Endothelial cell of umbilical vein (primary cell): Measurements from ENCODE around the gene CXCL17. TPM values are rescaled to one million over a fixed set of nuclear protein-coding genes. Genes with fewer than 3 reads are reported as not detected.

Experiments
- BruUV-seq: library from RNA; stranded (reverse); fragments of 400-500 nt; replicated peaks from 2 replicates; lab custom pipeline; 2021; lab: Mats Ljungman, UMichigan
- CTCF ChIA-PET: fragments of 300-600, 350-600 bp; sonication (Branson Sonifier 250); formaldehyde crosslinking; loops from one replicate; lab custom pipeline; 2021; ENCODE audit warnings: antibody characterized with exemption, inconsistent platforms; lab: Charles Lee
- POLR2A ChIA-PET: fragments of 300-600, 350-600 bp; sonication (Branson Sonifier 250); formaldehyde crosslinking; loops from one replicate; lab custom pipeline; 2021; ENCODE audit warnings: antibody characterized with exemption, inconsistent platforms; lab: Charles Lee
- DNase-seq: peaks from one replicate; pipeline ENCODE4 v3.0.0-alpha.2; 2011; ENCODE audit warnings: low read depth, low spot score
- FAIRE-seq: peaks from 2 replicates; lab custom pipeline; 2011; peaks lifted over from hg19 to GRCh38; lab: Jason Lieb, UNC
- H2AFZ ChIP-seq: 2 replicates; pipeline ENCODE4 v1.6.0; 2012; ENCODE audit warnings: low read depth, low read length, control low read depth, inconsistent platforms
- H3K27ac ChIP-seq: 2 replicates; pipeline ENCODE4 v1.5.1; 2011; ENCODE audit warnings: low read depth, mild to moderate bottlenecking, control low read depth, low read length, moderate library complexity; ENCODE audit not compliant: insufficient read depth
- H3K27me3 ChIP-seq, 2 experiments: 2 replicates each; pipeline versions ENCODE4 v1.6.0 to v1.6.1; 2011; ENCODE audit warnings: low read length in 2 of 2, mixed read lengths in 1 of 2; ENCODE audit not compliant: control insufficient read depth in 2 of 2, insufficient read depth in 2 of 2
- H3K36me3 ChIP-seq, 2 experiments: 2 replicates in 1 of 2; 3 replicates in 1 of 2; pipeline ENCODE4 v1.5.1; 2011; ENCODE audit warnings: low read length in 2 of 2, mild to moderate bottlenecking in 1 of 2, moderate library complexity in 1 of 2; ENCODE audit not compliant: control insufficient read depth in 2 of 2, insufficient read depth in 2 of 2; ENCODE audit errors: extremely low read depth in 1 of 2
- H3K4me1 ChIP-seq: 3 replicates; pipeline ENCODE4 v1.5.1; 2011; ENCODE audit warnings: mild to moderate bottlenecking, low read length; ENCODE audit not compliant: control insufficient read depth, insufficient read depth; ENCODE audit errors: extremely low read depth
- H3K4me2 ChIP-seq: 2 replicates; pipeline ENCODE4 v1.6.1; 2011; ENCODE audit warnings: low read length, control low read depth, mixed read lengths; ENCODE audit not compliant: insufficient read depth
- H3K4me3 ChIP-seq, 3 experiments: fragments of 200-600 bp in 1 of 3; sonication (generic), shearing (Covaris generic) in 1 of 3; replicated peaks in 1 of 3; 2 replicates each; pipeline ENCODE4 v1.5.1; 2011 to 2016; ENCODE audit warnings: control low read depth in 3 of 3, low read length in 3 of 3, mild to moderate bottlenecking in 2 of 3, inconsistent platforms in 1 of 3, low read depth in 1 of 3, moderate library complexity in 1 of 3; ENCODE audit not compliant: insufficient read depth in 1 of 3
- H3K79me2 ChIP-seq: 2 replicates; pipeline ENCODE4 v1.6.0; 2012; ENCODE audit warnings: low read length, inconsistent platforms; ENCODE audit not compliant: control insufficient read depth, insufficient read depth
- H3K9ac ChIP-seq: replicated peaks from 2 replicates; pipeline ENCODE3; 2011; ENCODE audit warnings: low read length, control low read depth; ENCODE audit not compliant: insufficient read depth; ENCODE audit errors: extremely low read depth
- H3K9me1 ChIP-seq: replicated peaks from 3 replicates; pipeline ENCODE4 v1.6.0; 2011; ENCODE audit warnings: mild to moderate bottlenecking, low read length; ENCODE audit not compliant: control insufficient read depth, insufficient read depth; ENCODE audit errors: extremely low read depth
- H3K9me3 ChIP-seq: replicated peaks from 2 replicates; pipeline ENCODE4 v1.5.1; 2012; ENCODE audit warnings: low read length, inconsistent platforms; ENCODE audit not compliant: control insufficient read depth, insufficient read depth
- H4K20me1 ChIP-seq: replicated peaks from 2 replicates; pipeline ENCODE3; 2011; ENCODE audit warnings: mild to moderate bottlenecking, low read length; ENCODE audit not compliant: control insufficient read depth, insufficient read depth; ENCODE audit errors: extremely low read depth
- EZH2 ChIP-seq: IDR thresholded peaks from 2 replicates; pipeline ENCODE4 v1.6.1; 2012; ENCODE audit warnings: borderline replicate concordance, low read depth, mild to moderate bottlenecking, moderate library complexity, low read length, inconsistent platforms; ENCODE audit not compliant: severe bottlenecking
- FOS ChIP-seq: IDR thresholded peaks from 2 replicates; pipeline ENCODE4 v1.6.1; 2011; ENCODE audit warnings: mild to moderate bottlenecking, low read length, moderate library complexity, borderline replicate concordance; ENCODE audit not compliant: insufficient read depth
- GATA2 ChIP-seq: IDR thresholded peaks from 2 replicates; pipeline ENCODE4 v1.7.0; 2011; ENCODE audit warnings: low read depth, mild to moderate bottlenecking, moderate library complexity, mixed read lengths, low read length; ENCODE audit not compliant: insufficient read length, insufficient read depth
- JUN ChIP-seq: IDR thresholded peaks from 2 replicates; pipeline ENCODE4 v1.6.1; 2011; ENCODE audit warnings: borderline replicate concordance, low read depth; ENCODE audit not compliant: insufficient read length, insufficient read depth
- MYC ChIP-seq: IDR thresholded peaks from one replicate; pipeline ENCODE4 v1.6.1; 2011; ENCODE audit warnings: mild to moderate bottlenecking, low read depth, low read length
- POLR2A ChIP-seq: IDR thresholded peaks from 2 replicates; pipeline ENCODE4 v1.6.1; 2012; ENCODE audit warnings: low read depth, mild to moderate bottlenecking, control low read depth, low read length
- POLR2AphosphoS5 ChIP-seq: IDR thresholded peaks from 2 replicates; pipeline ENCODE4 v1.6.1; 2012; ENCODE audit warnings: low read depth, mild to moderate bottlenecking, control low read depth, low read length, moderate library complexity; ENCODE audit not compliant: insufficient read depth
- dilution Hi-C: fragments of 300-500 bp; cut with MboI; formaldehyde crosslinking; loops from one replicate; pipeline ENCODE4 v1.15.0; 2019; ENCODE audit warnings: low sequenced_read_pairs; ENCODE audit not compliant: extremely low pct_ligation_motif_present
- intact Hi-C: fragments of 100-400 bp; cut with micrococcal nuclease; formaldehyde crosslinking; loops from one replicate; pipeline ENCODE4 v1.10.0; 2022
- polyA plus RNA-seq, 4 experiments: library from polyadenylated mRNA; depleted of rRNA in 3 of 4; stranded (reverse) in 3 of 4; unstranded in 1 of 4; fragments of >200 nt; gene quantifications; 2 replicates each; pipeline versions ENCODE4 v1.2.1 to v1.2.3, GENCODE V29; 2011 to 2012; ENCODE audit warnings: missing spikeins in 1 of 4
- total RNA-seq: library from RNA; stranded (reverse); gene quantifications from 2 replicates; pipeline ENCODE4 v1.2.3, GENCODE V29; 2021
- TF ChIP-seq, protein P1 (sequence below), 2 donors: IDR thresholded peaks; 1 replicate in 1 of 2; 2 replicates in 1 of 2; pipeline ENCODE4 v1.5.1; 2011; ENCODE audit warnings: low read length in 2 of 2, mild to moderate bottlenecking in 2 of 2, moderate library complexity in 2 of 2, control low read depth in 1 of 2, inconsistent platforms in 1 of 2, low read depth in 1 of 2; ENCODE audit not compliant: insufficient read depth in 1 of 2; ENCODE audit errors: extremely low read depth in 1 of 2
- TF ChIP-seq, protein P2 (sequence below): IDR thresholded peaks from 2 replicates; pipeline ENCODE4 v1.6.1; 2011; ENCODE audit not compliant: insufficient read depth, insufficient read length

The CXCL17 gene
- total and polyA plus RNA-seq, 2 donors (not counting 3 experiments of a cell fraction or from before 2014, with no cell fraction given), result not detected

DNA sequence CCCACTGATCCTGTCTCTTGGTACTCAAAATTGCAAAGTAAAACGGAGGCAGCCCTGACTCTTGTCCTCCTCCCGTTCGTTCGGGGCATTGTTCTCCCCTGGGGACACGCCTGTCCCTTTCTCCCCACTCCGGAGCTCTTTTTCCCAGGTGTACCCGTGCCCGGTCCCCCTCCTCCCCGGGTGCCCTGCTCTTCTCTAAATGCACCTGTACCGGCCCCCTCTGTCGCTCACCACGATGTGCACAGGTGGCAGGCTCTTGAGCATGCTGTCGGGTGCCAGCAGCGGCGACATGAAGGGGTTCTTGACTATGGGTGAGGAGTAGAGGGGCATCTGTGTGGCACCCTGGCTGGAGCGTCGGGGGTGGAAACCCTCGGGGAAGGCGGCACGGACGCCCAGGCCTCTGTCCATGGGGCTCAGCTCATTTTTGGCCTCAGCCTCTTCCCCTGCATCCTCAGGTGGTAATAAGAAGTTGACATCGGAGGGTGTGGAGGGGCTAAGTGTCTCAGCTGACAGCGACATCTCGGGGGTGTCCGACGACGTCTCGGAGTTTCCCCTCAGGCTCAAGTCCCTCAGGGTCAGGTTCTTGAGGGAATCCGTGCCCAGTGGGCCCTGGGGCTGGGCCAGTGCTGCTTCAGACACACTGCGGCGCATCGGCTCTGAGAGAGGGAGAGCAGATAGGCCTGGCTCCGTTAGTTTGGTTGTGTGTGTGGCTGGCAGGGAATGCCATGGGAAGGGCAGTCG, 40.2 kb downstream of the CXCL17 start:
- peaks cover 5% of the 10 kb centered on the region for H3K4me1 ChIP-seq
- peak overlapping the region; percentile 16 for H3K4me2 ChIP-seq
- no TSS peak for BruUV-seq
- DNase-seq (no peak), FAIRE-seq (no peak)
- intact Hi-C loops (no loop called here), dilution Hi-C loops (no loop called here)
- TF ChIP-seq MYC (no peak), POLR2AphosphoS5 (no peak), GATA2 (no peak), FOS (no peak), EZH2 (no peak), POLR2A (no peak), JUN (no peak)
- TF ChIP-seq, protein P1, sequence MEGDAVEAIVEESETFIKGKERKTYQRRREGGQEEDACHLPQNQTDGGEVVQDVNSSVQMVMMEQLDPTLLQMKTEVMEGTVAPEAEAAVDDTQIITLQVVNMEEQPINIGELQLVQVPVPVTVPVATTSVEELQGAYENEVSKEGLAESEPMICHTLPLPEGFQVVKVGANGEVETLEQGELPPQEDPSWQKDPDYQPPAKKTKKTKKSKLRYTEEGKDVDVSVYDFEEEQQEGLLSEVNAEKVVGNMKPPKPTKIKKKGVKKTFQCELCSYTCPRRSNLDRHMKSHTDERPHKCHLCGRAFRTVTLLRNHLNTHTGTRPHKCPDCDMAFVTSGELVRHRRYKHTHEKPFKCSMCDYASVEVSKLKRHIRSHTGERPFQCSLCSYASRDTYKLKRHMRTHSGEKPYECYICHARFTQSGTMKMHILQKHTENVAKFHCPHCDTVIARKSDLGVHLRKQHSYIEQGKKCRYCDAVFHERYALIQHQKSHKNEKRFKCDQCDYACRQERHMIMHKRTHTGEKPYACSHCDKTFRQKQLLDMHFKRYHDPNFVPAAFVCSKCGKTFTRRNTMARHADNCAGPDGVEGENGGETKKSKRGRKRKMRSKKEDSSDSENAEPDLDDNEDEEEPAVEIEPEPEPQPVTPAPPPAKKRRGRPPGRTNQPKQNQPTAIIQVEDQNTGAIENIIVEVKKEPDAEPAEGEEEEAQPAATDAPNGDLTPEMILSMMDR (IDR thresholded peaks at IDR 0.05; ENCODE audit: extremely low read depth in 1 of 2, insufficient read depth in 1 of 2, low read depth in 1 of 2, low read length in 2 of 2), result no peak
- TF ChIP-seq, protein P2, sequence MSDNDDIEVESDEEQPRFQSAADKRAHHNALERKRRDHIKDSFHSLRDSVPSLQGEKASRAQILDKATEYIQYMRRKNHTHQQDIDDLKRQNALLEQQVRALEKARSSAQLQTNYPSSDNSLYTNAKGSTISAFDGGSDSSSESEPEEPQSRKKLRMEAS, result no peak
- no peaks in the 10 kb centered on the region for H3K9me3 ChIP-seq
- POLR2A ChIA-PET, result no interaction called here
- H3K27ac ChIP-seq, result no peak overlapping the region
- CTCF ChIA-PET, result interaction anchor here (0.6 to 2.6 kb wide), 10 partner anchors 10 to 294 kb away, joined by 3 to 19 read pairs (median 4); no protein-coding TSS in a partner anchor
- H3K36me3 ChIP-seq, result no peaks in the 10 kb centered on the region
- no peak overlapping the region for H2AFZ ChIP-seq
- H3K9me1 ChIP-seq, result no peaks in the 10 kb centered on the region
- peak overlapping the region in 1 of 3 experiments; percentile 46 for H3K4me3 ChIP-seq
- H3K79me2 ChIP-seq, result peaks cover 5% of the 10 kb centered on the region
- H3K27me3 ChIP-seq, result no peaks in the 10 kb centered on the region
- no peak overlapping the region for H3K9ac ChIP-seq
- no peaks in the 10 kb centered on the region for H4K20me1 ChIP-seq
